ENCODE measurements around the gene SMYD3.

Gene SMYD3

GRCh38 chr1:245969283-245969682 is 537.8 kb downstream of the SMYD3 start:
- H3K79me2 ChIP-seq (ENCODE audit: insufficient read depth, low read depth), result no peaks in the 10 kb centered on the region
- peaks cover 13% of the 10 kb centered on the region for H3K27me3 ChIP-seq (ENCODE audit: insufficient read depth, low read depth)
- H3K36me3 ChIP-seq (ENCODE audit: insufficient read depth), result no peaks in the 10 kb centered on the region
- H4K20me1 ChIP-seq (ENCODE audit: insufficient read depth), result no peaks in the 10 kb centered on the region
- TF ChIP-seq, protein P1, sequence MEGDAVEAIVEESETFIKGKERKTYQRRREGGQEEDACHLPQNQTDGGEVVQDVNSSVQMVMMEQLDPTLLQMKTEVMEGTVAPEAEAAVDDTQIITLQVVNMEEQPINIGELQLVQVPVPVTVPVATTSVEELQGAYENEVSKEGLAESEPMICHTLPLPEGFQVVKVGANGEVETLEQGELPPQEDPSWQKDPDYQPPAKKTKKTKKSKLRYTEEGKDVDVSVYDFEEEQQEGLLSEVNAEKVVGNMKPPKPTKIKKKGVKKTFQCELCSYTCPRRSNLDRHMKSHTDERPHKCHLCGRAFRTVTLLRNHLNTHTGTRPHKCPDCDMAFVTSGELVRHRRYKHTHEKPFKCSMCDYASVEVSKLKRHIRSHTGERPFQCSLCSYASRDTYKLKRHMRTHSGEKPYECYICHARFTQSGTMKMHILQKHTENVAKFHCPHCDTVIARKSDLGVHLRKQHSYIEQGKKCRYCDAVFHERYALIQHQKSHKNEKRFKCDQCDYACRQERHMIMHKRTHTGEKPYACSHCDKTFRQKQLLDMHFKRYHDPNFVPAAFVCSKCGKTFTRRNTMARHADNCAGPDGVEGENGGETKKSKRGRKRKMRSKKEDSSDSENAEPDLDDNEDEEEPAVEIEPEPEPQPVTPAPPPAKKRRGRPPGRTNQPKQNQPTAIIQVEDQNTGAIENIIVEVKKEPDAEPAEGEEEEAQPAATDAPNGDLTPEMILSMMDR (conservative IDR thresholded peaks at IDR 0.05; ENCODE audit: low read depth, low read length), result no peak
- H2AFZ ChIP-seq (ENCODE audit: low read depth), result no peak overlapping the region
- H3K27ac ChIP-seq, result no peak overlapping the region
- no peak overlapping the region for H3K4me3 ChIP-seq (IDR thresholded peaks at IDR 0.05; ENCODE audit: insufficient read depth, low read depth, low read length)
- H3K4me1 ChIP-seq (ENCODE audit: low read depth, poor library complexity, severe bottlenecking), result no peaks in the 10 kb centered on the region
- H3K4me2 ChIP-seq, result no peak overlapping the region
- no peak overlapping the region for H3K9ac ChIP-seq

GRCh38 chr1:245968775-245969174 is 538.3 kb downstream of the SMYD3 start:
- H3K4me1 ChIP-seq (ENCODE audit: low read depth, poor library complexity, severe bottlenecking), result no peaks in the 10 kb centered on the region
- no peak overlapping the region for H3K4me2 ChIP-seq
- TF ChIP-seq, protein P1 (conservative IDR thresholded peaks at IDR 0.05; ENCODE audit: low read depth, low read length), result no peak
- no peak overlapping the region for H3K27ac ChIP-seq
- H4K20me1 ChIP-seq (ENCODE audit: insufficient read depth), result no peaks in the 10 kb centered on the region
- H3K9ac ChIP-seq, result no peak overlapping the region
- no peaks in the 10 kb centered on the region for H3K36me3 ChIP-seq (ENCODE audit: insufficient read depth)
- H3K79me2 ChIP-seq (ENCODE audit: insufficient read depth, low read depth), result no peaks in the 10 kb centered on the region
- H3K27me3 ChIP-seq (ENCODE audit: insufficient read depth, low read depth), result peaks cover 15% of the 10 kb centered on the region
- H2AFZ ChIP-seq (ENCODE audit: low read depth), result no peak overlapping the region
- H3K4me3 ChIP-seq (IDR thresholded peaks at IDR 0.05; ENCODE audit: insufficient read depth, low read depth, low read length), result no peak overlapping the region

GRCh38 chr1:245965398-245965797 is 541.7 kb downstream of the SMYD3 start:
- Histone ChIP-seq H3K4me3 (IDR thresholded peaks at IDR 0.05; ENCODE audit: insufficient read depth, low read depth, low read length) (no peak overlapping the region), H3K27ac (no peak overlapping the region), H3K4me2 (no peak overlapping the region), H3K9ac (no peak overlapping the region), H2AFZ (ENCODE audit: low read depth) (no peak overlapping the region), H3K4me1 (ENCODE audit: low read depth, poor library complexity, severe bottlenecking) (peaks cover 12% of the 10 kb centered on the region), H3K36me3 (ENCODE audit: insufficient read depth) (no peaks in the 10 kb centered on the region), H3K27me3 (ENCODE audit: insufficient read depth, low read depth) (peaks cover 34% of the 10 kb centered on the region), H3K79me2 (ENCODE audit: insufficient read depth, low read depth) (no peaks in the 10 kb centered on the region), H4K20me1 (ENCODE audit: insufficient read depth) (no peaks in the 10 kb centered on the region)
- TF ChIP-seq, protein P1 (conservative IDR thresholded peaks at IDR 0.05; ENCODE audit: low read depth, low read length), result no peak

DNA sequence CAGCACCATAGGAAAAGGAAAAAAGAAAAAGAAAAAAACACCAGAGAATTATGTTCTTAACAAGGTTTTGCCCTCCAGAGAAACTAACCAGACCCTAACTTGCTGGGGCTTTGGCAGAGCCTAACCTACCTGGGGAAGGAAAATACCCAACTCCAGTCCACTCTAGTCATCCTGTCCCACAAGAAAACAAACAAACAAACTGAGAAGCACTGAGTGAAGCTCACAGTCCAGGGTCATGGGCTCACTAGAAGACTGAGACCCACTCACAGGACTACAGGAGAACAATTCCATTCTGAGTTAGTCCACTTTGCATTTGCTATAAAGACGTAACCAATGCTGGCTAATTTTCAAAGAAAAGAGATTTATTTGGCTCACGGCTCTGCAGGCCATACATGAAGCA is 543.4 kb downstream of the SMYD3 start:
- Histone ChIP-seq H3K4me1 (ENCODE audit: low read depth, poor library complexity, severe bottlenecking) (peaks cover 12% of the 10 kb centered on the region), H3K4me3 (IDR thresholded peaks at IDR 0.05; ENCODE audit: insufficient read depth, low read depth, low read length) (no peak overlapping the region), H3K4me2 (no peak overlapping the region), H3K79me2 (ENCODE audit: insufficient read depth, low read depth) (no peaks in the 10 kb centered on the region), H4K20me1 (ENCODE audit: insufficient read depth) (no peaks in the 10 kb centered on the region), H3K36me3 (ENCODE audit: insufficient read depth) (no peaks in the 10 kb centered on the region), H3K9ac (no peak overlapping the region), H2AFZ (ENCODE audit: low read depth) (no peak overlapping the region), H3K27me3 (ENCODE audit: insufficient read depth, low read depth) (peaks cover 31% of the 10 kb centered on the region; the same call in 1 of the 2 replicates), H3K27ac (no peak overlapping the region)
- TF ChIP-seq, protein P1 (conservative IDR thresholded peaks at IDR 0.05; ENCODE audit: low read depth, low read length), result no peak
